HG02763 (cell line): ENCODE results near the gene CAPN1.
"Not testable (repeated sequence)": the region's sequence is repeated elsewhere in the genome, so short reads cannot be mapped to it uniquely, and the experiment has no call there.

ENCODE experiments used
- ATAC-seq: cut with Tn5 transposase; IDR thresholded peaks from one replicate; pipeline ENCODE4 v1.9.1; 2021; ENCODE audit warnings: mild to moderate bottlenecking, moderate library complexity; ENCODE audit not compliant: unreplicated experiment

CAPN1 gene

DNA sequence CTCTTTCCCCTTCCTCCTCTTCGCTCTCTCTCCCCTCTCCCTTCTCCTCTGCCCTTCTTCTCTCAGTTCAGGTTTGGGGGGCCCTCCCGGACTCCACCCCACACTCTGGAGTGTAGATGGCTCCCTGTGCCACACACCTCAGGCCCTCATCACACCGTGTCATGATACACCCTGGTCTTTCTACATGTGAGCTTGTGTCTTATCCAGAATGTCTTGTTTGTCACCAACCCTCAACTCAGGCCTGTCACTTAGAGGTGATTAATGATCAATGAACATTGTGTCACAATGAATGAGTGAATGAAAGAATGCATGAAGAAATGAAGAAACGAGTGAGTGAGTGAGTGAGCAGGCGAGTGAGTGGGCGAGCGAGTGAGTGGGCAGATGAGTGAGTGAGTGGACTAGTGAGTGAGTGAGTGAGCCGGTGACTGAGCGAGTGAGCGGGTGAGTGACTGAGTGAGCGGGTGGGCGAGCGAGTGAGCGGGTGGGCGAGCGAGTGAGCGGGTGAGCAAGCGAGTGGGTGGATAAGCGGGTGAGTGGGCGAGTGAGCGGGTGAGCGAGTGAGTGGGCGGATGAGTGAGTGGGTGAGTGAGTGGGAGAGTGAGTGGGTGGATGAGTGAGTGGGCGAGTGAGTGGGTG is 33.8 kb downstream of the CAPN1 start:
- no peak for ATAC-seq

DNA sequence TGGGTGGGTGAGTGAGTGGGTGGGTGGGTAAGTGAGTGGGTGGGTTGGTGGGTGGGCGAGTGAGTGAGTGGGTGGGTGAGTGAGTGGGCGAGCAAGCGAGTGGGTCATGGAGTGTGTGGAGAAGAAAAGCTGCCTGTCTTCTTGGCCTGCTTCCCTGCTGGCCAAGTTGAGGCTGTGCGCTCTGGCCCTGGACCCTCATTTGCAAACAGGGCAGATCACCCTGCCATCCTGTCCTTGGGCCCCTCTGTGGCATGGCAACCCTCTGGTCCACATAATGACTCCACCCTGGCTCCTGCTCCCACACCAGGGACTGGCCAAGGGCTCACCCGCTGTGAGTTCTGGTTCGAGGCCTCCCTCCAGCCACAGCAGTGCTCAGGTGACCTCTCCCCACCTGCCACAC is 35.1 kb downstream of the CAPN1 start:
- ATAC-seq: no peak

DNA sequence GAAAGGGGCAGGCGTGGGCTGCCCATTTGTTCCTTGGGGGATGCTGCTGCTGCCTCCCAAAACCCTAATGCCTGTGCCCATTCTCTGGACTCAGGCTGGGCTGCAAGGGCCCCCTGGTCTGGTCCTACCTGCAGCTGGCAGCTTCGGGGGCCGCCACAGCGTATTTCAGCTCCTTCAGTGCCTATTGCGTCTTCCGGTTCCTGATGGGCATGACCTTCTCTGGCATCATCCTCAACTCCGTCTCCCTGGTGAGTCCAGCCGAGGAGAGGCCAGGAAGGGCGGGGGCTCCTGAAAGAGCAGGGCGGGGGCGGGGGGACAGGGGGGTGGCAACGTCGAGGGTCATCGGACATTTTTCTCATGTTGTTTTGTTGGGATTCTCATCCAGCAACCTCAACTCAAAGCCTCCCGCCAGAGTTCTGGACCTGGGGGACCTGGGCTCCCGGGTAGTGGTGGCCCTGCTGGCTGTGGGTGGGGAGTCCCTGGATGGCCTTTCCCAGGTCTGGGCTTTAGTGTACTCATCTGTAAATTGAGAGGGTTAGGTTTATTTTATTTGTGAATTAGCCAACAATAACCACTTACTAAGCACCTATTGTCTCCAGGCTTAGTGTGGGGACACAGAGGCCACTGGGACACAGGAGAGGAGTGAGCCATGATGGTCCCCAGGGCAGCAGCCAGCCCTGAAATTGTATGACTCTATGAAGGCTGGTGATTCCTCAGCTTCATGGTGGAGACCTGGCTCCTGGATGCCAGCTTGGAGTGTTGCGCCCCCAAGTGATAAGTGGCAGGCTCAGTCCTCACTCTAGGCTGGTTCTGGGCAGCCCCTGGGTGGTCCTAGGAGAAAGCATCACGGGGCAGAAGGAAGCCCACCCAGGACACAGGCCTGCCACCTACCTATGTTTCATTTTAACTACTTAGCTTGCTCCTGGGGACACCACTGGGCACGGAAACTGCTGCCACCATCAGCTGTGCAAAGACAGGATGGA is 36.0 kb downstream of the CAPN1 start:
- no peak for ATAC-seq

DNA sequence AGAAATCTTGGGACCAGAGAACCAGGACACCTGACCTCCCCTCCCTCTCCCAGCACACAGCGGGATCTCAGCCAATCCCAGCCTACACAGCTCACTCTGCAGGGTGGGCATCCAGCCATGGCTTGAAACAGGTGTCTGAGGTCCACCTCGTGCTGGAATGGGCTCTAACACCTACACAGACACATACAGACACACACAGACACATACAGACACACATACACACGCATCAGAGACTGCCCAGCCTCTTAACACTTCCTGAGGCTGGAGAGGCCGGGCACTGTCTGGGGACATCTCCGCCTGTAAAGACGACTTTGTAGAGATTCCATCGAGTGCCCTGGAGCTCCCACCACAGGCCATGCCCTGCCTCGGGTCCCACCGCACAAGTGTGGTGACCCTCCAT is 36.7 kb downstream of the CAPN1 start:
- ATAC-seq: no peak

DNA sequence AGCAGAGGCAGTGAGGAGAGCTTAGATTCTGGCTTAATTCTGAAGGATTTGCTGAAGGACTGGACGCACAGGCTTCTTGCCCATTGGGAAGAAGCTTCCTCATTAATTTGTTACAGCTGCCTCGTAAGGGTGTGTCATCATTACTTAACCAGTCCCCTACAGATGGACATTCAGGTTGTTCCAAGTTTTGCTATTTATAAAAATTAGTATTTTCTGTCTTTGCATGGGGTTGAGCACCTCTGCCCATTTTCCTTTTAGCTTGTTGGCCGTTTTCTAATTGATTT is 38.1 kb downstream of the CAPN1 start:
- no peak for ATAC-seq

DNA sequence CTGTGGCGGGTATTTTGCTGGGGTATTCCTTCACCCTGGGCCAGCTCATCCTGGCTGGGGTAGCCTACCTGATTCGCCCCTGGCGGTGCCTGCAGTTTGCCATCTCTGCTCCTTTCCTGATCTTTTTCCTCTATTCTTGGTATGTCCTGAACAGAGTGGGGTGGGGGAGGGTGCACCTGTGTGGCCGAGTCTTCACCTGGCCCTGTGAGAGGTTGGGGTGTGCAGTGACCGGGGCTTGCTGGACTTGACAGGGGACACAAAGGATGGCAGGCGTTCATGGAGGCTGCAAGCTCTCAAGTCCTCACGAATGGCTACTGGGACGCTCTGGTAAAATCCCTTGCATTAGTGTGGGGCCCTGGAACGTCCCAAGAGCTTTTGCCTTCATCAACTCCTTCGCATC is 39.3 kb downstream of the CAPN1 start:
- ATAC-seq: no peak

DNA sequence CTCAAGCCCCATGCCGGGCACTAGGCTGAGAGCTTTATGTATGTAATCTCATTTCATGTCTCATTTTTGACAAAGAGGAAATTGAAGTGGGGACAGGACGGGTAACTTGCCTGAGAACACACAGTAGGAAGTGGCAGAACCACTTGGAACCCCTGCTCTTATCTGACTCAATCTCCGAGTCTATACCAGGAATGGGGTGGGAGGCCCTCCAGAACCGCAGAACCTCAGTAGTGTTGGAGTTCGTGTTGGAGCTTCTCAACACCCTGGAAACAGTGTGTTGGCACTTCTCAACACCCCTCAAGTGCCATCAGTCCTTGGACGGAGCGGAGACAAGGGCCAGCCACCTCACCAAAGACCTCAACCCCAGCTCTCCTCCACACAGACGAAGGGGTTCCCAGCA is 41.3 kb downstream of the CAPN1 start:
- no peak for ATAC-seq

DNA sequence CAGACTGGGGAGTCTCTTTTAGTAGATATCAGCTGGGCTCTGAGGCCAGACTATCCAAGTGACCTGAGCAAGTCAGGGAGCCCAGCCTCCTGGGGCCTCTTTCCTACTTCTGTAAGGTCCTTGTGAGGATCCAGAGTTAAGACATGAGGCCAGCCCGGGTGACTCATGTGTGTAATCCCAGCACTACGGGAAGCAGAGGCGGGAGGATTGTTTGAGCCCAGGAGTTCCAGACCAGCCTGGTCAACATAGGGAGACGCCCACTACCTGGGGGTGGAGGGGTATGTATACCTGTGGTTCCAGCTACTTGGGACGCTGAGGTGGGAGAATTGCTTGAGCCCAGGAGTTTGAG is 43.2 kb downstream of the CAPN1 start:
- no peak for ATAC-seq

DNA sequence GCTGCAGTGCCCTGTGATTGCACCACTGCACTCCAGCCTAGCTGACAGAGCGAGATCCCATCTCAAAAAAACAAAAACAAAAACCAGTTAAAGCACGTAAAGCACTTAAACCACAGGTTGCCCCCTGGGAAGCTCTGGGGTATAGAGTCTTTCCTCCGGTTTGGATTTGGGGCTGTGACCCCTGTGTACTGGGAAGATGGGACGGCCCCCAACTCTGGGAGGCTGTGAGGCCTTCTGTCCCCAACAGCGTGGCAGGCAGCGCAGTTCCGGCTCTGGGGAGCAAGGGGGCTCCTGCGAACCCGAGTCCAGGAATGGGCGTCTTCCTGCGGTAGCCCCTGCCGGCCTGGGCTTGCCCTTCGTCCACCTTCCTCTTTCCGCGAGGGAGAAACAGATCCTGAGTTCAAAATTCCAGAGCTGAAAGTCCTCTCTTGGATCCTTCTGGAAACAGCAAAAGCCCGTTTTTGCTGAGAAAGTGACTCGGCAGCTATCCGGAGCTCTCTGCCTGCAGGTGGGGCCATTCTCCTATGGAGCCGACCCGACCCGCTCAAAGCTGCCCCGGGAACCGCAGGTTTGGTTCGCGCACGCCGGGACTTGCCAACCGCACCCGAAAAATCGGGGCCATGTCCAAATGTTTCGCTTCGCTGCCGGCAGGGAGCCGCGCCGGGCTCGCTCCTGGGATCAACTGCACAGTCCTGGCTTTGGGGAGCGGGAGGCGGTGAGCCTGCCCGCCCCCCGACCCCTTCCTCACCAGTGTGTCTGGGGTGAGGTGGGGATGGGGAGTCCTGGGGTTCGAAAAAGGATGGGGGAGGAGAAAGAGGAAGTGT is 43.8 kb downstream of the CAPN1 start:
- no peak for ATAC-seq

DNA sequence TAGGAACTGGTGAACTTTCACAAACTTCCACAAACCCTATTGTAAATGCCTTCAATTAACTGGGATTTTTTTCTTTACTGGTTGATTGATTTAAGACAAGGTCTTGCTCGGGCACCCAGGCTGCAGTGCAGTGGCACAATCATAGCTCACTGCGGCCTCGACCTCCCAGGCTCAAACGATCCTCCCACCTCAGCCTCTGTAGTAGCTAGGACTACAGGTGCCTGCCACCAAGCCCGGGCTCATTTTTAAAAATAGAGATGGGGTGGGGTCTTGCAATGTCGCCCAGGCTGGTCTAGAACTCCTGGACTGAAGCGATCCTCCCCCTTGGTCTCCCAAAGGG is 44.3 kb downstream of the CAPN1 start:
- no peak for ATAC-seq

DNA sequence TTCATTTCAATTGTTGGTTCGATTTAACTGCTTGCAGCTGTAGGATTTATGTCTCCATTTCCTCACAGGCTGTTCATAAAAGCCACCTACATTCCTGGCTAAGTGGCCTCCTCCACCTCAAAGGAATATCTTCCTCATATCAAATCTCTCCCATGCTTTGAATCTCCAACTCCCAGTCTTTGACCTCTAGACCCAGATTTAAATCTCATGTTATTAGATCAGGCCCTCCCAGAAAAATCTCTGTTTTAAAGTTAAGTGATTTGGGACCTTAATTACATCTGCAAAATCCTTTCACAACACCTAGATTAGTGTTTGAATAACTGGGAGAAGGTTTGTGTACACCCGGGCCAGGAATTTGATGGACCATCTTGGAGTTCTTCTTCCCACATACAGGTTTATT is 46.2 kb downstream of the CAPN1 start:
- ATAC-seq: no peak

DNA sequence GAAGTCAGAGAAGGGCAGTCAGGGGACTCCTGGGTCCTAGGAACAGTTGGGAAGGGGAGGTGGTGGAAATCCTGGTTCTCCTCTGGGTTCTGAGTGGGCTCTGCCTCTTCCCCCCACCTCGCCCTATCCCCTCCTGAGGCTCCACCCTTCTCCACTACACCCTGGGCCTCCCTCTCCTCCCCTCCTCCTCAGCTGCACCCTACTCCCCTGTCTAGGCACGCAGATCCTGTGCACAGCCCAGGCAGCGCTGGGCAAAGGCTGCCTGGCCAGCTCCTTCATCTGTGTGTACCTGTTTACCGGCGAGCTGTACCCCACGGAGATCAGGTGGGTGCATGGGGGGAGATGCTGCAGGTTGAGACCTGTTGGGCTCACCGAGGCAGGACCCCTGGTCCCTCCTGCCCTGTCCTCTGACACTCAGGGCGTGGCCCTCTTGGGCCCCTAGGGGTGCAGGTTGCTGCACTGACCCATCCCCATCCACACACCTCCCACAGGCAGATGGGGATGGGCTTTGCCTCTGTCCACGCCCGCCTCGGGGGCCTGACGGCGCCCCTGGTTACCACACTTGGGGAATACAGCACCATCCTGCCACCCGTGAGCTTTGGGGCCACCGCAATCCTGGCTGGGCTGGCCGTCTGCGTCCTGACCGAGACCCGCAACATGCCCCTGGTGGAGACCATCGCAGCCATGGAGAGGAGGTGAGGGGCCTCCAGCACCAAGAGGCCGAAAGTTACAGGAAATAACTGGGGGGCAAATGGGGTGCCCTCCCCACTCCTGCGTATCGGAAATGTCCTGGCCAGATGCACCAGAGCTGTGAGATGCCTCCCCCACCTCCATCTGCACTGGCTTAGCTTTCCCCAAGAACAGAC is 54.7 kb downstream of the CAPN1 start:
- no peak for ATAC-seq

DNA sequence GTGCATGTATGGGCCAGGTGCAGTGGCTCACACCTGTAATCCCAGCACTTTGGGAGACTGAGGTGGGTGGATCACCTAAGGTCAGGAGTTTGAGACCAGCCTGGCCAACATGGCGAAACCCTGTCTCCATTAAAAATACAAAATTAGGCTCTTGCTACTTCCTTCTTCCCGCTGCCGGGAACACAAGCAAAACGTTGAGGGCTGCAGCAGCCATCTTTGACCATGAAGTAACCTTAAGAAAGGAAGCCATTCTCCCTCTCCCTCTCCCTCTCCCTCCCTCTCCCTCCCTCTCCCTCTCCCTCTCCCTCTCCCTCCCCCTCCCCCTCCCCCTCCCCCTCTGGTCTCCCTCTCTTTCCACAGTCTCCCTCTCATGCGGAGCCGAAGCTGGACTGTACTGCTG is 56.6 kb downstream of the CAPN1 start:
- not testable (repeated sequence) for ATAC-seq

DNA sequence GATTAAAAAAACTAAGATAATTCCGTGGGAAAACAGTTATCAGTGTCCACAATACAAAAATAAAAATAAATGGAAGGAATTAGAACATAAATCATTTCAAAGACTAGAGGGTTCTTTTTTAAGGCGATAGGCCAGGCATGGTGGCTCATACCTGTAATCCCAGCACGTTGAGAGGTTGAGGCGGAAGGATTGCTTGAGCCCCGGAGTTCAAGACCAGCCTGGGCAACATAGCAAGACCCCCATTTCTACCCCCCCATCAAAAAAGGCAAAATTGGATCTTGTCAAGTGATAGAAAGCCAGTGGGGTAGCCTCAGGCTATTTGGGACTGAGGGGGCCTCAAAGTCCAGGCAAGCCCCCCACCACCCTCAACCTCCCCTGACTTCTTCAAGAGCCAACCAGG is 59.4 kb downstream of the CAPN1 start:
- no peak for ATAC-seq

DNA sequence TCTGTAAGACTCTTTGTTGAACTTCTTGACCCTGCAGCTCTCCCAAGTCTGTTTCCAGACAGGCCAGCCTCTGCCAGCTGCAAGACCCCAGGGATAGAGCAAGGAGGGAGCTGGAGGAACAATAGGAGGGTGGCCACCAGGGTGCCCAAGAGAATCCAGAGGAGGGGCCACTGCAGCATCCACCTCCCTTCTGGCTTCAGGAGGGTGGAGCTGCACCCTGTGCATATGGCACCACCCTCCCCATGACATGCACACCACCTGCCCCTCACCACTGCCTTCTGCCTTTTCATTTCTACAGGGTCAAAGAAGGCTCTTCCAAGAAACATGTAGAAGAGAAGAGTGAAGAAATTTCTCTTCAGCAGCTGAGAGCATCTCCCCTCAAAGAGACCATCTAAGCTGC is 60.0 kb downstream of the CAPN1 start:
- ATAC-seq: no peak

DNA sequence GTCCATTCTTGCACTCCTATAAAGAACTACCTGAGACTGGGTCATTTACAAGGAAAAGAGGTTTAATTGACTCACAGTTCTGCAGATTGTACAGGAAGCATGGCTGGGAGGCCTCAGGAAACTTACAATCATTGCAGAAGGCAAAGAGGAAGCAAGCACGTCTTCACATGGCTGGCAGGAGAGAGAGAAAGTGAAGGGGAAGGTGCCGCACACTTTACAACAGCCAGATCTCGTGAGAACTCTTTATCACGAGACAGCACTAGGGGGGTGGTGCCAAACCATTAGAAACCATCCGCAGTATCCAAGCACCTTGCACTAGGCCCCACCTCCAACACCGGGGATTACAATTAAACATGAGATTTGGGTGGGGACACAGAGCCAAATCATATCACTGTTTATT is 60.7 kb downstream of the CAPN1 start:
- no peak for ATAC-seq

DNA sequence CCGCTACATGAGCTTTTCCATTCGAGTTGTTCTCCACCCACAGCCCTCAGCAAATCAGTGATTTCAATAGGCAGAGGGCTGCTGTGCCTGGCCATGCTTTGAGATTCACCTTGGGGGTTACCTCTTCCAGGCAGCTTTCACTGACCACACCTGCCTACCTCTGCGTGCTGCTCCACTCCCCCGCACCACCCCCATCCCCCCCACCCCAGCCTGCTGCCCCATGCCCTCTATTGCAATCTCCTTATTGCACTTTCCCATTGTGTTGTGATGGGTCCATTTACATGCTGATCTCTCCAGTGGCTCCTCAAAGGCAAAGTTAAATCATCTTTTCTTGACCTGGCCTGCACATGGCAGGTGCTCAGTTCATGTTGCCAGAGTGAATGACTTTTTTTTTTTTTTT is 62.1 kb downstream of the CAPN1 start:
- no peak for ATAC-seq

DNA sequence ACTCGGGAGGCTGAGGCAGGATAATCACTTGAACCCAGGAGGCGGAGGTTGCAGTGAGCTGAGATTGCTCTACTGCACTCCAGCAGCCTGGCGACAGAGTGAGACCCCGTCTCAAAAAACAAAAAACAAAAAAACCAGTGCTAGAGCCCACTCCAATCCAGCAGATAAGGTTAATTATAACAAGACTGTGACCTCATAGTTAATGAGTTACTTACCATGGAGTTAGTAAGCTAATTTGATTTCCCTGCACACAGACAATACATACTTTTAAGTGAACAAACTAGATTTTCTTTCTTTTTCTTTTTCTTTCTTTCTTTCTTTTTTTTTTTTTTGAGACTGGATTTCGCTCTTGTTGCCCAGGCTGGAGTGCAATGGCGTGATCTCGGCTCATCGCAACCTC is 63.3 kb downstream of the CAPN1 start:
- ATAC-seq: not testable (repeated sequence)

DNA sequence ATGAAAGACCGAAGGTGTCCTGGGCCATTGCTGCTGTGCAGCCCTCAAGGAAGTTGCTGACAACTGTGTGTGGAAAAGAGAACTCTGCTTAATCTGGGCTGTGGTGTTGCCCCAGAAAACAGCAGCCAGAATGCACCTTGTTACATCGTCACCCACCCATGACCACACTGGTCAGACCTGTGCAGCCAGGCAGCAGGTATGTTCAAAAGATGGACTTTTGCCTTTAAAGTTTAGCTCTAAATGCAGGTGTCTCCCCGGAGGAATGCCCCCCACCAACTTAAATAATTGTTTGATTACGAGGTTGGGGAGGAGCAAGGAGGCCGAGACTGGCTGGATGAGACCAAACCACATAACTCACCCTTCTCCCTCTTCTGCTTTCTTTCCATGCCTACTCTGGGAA is 64.8 kb downstream of the CAPN1 start:
- ATAC-seq: no peak

DNA sequence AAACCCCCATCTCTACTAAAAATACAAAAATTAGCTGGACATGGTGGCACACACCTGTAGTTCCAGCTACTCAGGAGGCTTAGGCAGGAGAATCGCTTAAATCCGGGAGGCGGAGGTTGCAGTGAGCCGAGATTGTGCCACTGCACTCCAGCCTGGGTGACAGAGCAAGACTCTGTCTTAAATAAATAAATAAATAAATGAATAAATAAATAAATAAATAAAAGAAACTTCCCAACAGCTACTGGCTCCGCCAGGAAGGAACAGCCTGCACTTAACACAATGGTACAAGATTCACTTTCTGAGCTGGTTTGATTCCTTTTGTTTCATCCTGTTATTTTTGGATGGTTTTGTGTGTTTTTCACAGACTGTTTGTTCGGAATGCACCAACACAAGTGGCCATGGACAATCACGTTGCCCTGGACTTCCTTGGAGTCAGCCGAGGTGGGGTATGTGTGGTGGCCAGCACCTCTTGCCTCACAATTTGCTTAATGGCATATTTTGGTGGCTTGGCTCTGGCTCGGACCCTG is 66.5 kb downstream of the CAPN1 start:
- ATAC-seq: not testable (repeated sequence)

DNA sequence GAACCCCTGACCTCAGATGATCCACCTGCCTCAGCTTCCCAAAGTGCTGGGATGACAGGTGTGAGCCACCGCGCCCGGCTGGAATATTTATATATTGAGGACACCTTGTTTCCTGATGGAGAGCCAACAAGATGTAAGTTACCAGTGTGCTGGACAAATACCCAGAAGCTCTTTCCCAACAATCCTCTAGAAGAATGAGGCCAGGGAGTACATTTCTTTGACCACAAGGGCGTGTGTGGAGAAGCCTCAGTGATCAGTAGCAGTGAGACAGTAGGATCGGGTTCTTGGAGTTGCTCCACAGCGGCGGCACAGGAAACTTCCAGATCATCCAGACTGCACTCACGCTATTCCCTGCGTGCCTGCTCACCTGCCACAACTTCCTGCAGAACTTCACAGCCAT is 69.7 kb downstream of the CAPN1 start:
- no peak for ATAC-seq
